Activated CD4-positive, CD25-positive, alpha-beta regulatory T cell (primary cell): Measurements from ENCODE around the gene VAMP4.
A peak's percentile ranks its signal among the peaks of the same experiment; 100 is the strongest.

Experiments used
- DNase-seq, 4 experiments: peaks; one replicate each; lab custom pipeline; 2025; lab: John Stamatoyannopoulos, UW

The VAMP4 gene

GRCh38 chr1:171741872-171742576 is at the start of gene VAMP4:
Gene VAMP4, minus strand, starts transcription at chr1:171742065. Its CDS starts 3,651 bp downstream, at chr1:171738414.
- peak; percentile 70 to 85 (median 78) for DNase-seq

- no peak for DNase-seq
These were observed 48.5 kb upstream of the VAMP4 start for GRCh38 chr1:171790318-171790717.

GRCh38 chr1:171788696-171789095 is 46.8 kb upstream of the VAMP4 start:
- no peak for DNase-seq

- DNase-seq: no peak
These were observed 46.0 kb upstream of the VAMP4 start for GRCh38 chr1:171787686-171788480.

GRCh38 chr1:171786534-171786933 is 44.7 kb upstream of the VAMP4 start:
- no peak for DNase-seq

- no peak for DNase-seq
These were observed 43.9 kb upstream of the VAMP4 start for GRCh38 chr1:171785766-171786165.

GRCh38 chr1:171784784-171785183 is 42.9 kb upstream of the VAMP4 start:
- no peak for DNase-seq

- DNase-seq: no peak
These were observed 42.1 kb upstream of the VAMP4 start for GRCh38 chr1:171783816-171784530.

GRCh38 chr1:171781176-171781875 is 39.5 kb upstream of the VAMP4 start, which contains the start of gene METTL13:
Gene METTL13, plus strand, starts transcription at chr1:171781660. Its CDS starts 308 bp downstream, at chr1:171781968.
- peak; percentile 93 to 98 (median 96) for DNase-seq

- no peak for DNase-seq
These were observed 38.8 kb upstream of the VAMP4 start for GRCh38 chr1:171780583-171781175.

- no peak for DNase-seq
These were observed 30.4 kb upstream of the VAMP4 start for GRCh38 chr1:171772312-171772711.

GRCh38 chr1:171769754-171770153 is 27.9 kb upstream of the VAMP4 start:
- no peak for DNase-seq

GRCh38 chr1:171769171-171769570 is 27.3 kb upstream of the VAMP4 start:
- DNase-seq: no peak

- DNase-seq: no peak
These were observed 21.9 kb upstream of the VAMP4 start for GRCh38 chr1:171763764-171764163.

- DNase-seq: no peak
These were observed 20.3 kb upstream of the VAMP4 start for GRCh38 chr1:171762143-171762563.

- no peak for DNase-seq
These were observed 16.1 kb upstream of the VAMP4 start for GRCh38 chr1:171758011-171758410.

- no peak for DNase-seq
These were observed 15.0 kb upstream of the VAMP4 start for GRCh38 chr1:171756856-171757255.

GRCh38 chr1:171754971-171755370 is 13.1 kb upstream of the VAMP4 start:
- DNase-seq: no peak

GRCh38 chr1:171754353-171754705 is 12.5 kb upstream of the VAMP4 start:
- no peak for DNase-seq

- no peak for DNase-seq
These were observed 12.0 kb upstream of the VAMP4 start for GRCh38 chr1:171753685-171754352.

GRCh38 chr1:171753182-171753581 is 11.3 kb upstream of the VAMP4 start:
- no peak for DNase-seq
